SK-N-MC (cell line): ENCODE results near the gene OSGEPL1.
"Not testable (repeated sequence)": the region's sequence is repeated elsewhere in the genome, so short reads cannot be mapped to it uniquely, and the experiment has no call there.

ENCODE experiments used
- DNase-seq: peaks from one replicate; pipeline ENCODE4 v3.0.0-alpha.2; 2011; ENCODE audit warnings: low read depth, low spot score
- H3K27ac ChIP-seq: fragments of 200-600 bp; sonication (generic); 2 replicates; pipeline ENCODE4 v1.5.1; 2016; ENCODE audit warnings: mixed run types
- H3K36me3 ChIP-seq: fragments of 200-600 bp; sonication (generic); 2 replicates; pipeline ENCODE4 v1.6.1; 2017; ENCODE audit warnings: antibody characterized with exemption, low read length, mixed read lengths; ENCODE audit not compliant: insufficient read depth
- H3K4me3 ChIP-seq: fragments of 200-600 bp; sonication (generic); 2 replicates; pipeline ENCODE4 v1.5.1; 2016
- H3K9ac ChIP-seq: fragments of 200-600 bp; sonication (generic); 2 replicates; pipeline ENCODE4 v1.8.0; 2017; ENCODE audit warnings: mixed run types, mixed read lengths; ENCODE audit not compliant: insufficient read length
- H3K9me3 ChIP-seq: fragments of 200-600 bp; sonication (generic); 2 replicates; pipeline ENCODE4 v1.6.1; 2017; ENCODE audit warnings: low read depth, mild to moderate bottlenecking, antibody characterized with exemption, low read length, moderate library complexity, mixed read lengths
- EZH2 ChIP-seq: fragments of 200-600 bp; sonication (generic); IDR thresholded peaks from one replicate; pipeline ENCODE4 v1.6.1; 2017; ENCODE audit warnings: antibody characterized with exemption
- FOXP2 ChIP-seq: optimal IDR thresholded peaks from 2 replicates; pipeline ENCODE3; 2011; ENCODE audit warnings: mild to moderate bottlenecking, moderate library complexity; ENCODE audit not compliant: insufficient read depth; ENCODE audit errors: extremely low read length, control extremely low read depth
- POLR2AphosphoS5 ChIP-seq: IDR thresholded peaks from 2 replicates; pipeline ENCODE4 v1.6.1; 2012; ENCODE audit warnings: mild to moderate bottlenecking, low read depth, low read length, borderline replicate concordance

OSGEPL1 gene

GRCh38 chr2:189762229-189762550 lies 402 bp downstream of the OSGEPL1 start:
- Histone ChIP-seq H3K9me3 (no peaks in the 10 kb centered on the region), H3K9ac (peak overlapping the region; percentile 98), H3K27ac (peak overlapping the region; percentile 96), H3K36me3 (peaks cover 12% of the 10 kb centered on the region), H3K4me3 (peak overlapping the region; percentile 98)
- DNase-seq: no peak
- no peak for TF ChIP-seq FOXP2
- no peak for TF ChIP-seq EZH2
- TF ChIP-seq POLR2AphosphoS5: no peak

- DNase-seq, H3K4me3 ChIP-seq, H3K9me3 ChIP-seq, H3K9ac ChIP-seq, H3K36me3 ChIP-seq, H3K27ac ChIP-seq: not testable (repeated sequence)
These were observed 2.4 kb downstream of the OSGEPL1 start for GRCh38 chr2:189760154-189760553.

- Histone ChIP-seq H3K9ac (peak overlapping the region; percentile 21), H3K27ac (no peak overlapping the region), H3K9me3 (no peaks in the 10 kb centered on the region), H3K36me3 (peaks cover 34% of the 10 kb centered on the region), H3K4me3 (no peak overlapping the region)
- TF ChIP-seq POLR2AphosphoS5 (no peak), EZH2 (no peak), FOXP2 (no peak)
- no peak for DNase-seq
These were observed 6.2 kb downstream of the OSGEPL1 start for GRCh38 chr2:189756311-189756952.

- no peak overlapping the region for H3K4me3 ChIP-seq
- TF ChIP-seq POLR2AphosphoS5: no peak
- TF ChIP-seq FOXP2: no peak
- no peak for TF ChIP-seq EZH2
- DNase-seq: no peak
- H3K9ac ChIP-seq: no peak overlapping the region
- no peaks in the 10 kb centered on the region for H3K9me3 ChIP-seq
- no peak overlapping the region for H3K27ac ChIP-seq
- H3K36me3 ChIP-seq: peaks cover 67% of the 10 kb centered on the region
These were observed 11.4 kb downstream of the OSGEPL1 start for GRCh38 chr2:189751080-189751658.

- Histone ChIP-seq H3K9ac (no peak overlapping the region), H3K4me3 (no peak overlapping the region), H3K36me3 (no peaks in the 10 kb centered on the region), H3K9me3 (no peaks in the 10 kb centered on the region), H3K27ac (no peak overlapping the region)
- no peak for TF ChIP-seq EZH2
- TF ChIP-seq POLR2AphosphoS5: no peak
- TF ChIP-seq FOXP2: no peak
- no peak for DNase-seq
These were observed 33.2 kb downstream of the OSGEPL1 start for GRCh38 chr2:189729430-189729829.

GRCh38 chr2:189726849-189727248 lies 35.7 kb downstream of the OSGEPL1 start:
- TF ChIP-seq EZH2 (no peak), FOXP2 (no peak), POLR2AphosphoS5 (no peak)
- Histone ChIP-seq H3K36me3 (no peaks in the 10 kb centered on the region), H3K27ac (no peak overlapping the region), H3K9me3 (no peaks in the 10 kb centered on the region), H3K9ac (no peak overlapping the region), H3K4me3 (no peak overlapping the region)
- no peak for DNase-seq

- H3K36me3 ChIP-seq: no peaks in the 10 kb centered on the region
These were observed 36.3 kb downstream of the OSGEPL1 start for GRCh38 chr2:189726271-189726670.

GRCh38 chr2:189723192-189723591 lies 39.4 kb downstream of the OSGEPL1 start:
- TF ChIP-seq EZH2: no peak
- TF ChIP-seq FOXP2: no peak
- TF ChIP-seq POLR2AphosphoS5: no peak
- DNase-seq: no peak
- Histone ChIP-seq H3K4me3 (no peak overlapping the region), H3K27ac (no peak overlapping the region), H3K36me3 (no peaks in the 10 kb centered on the region), H3K9me3 (no peaks in the 10 kb centered on the region), H3K9ac (no peak overlapping the region)

More at GRCh38 chr2:189726271-189726670, 36.3 kb downstream of the OSGEPL1 start:
- no peak overlapping the region for H3K9ac ChIP-seq
- TF ChIP-seq FOXP2 (no peak), EZH2 (no peak)
- no peaks in the 10 kb centered on the region for H3K9me3 ChIP-seq
- H3K27ac ChIP-seq: no peak overlapping the region
- no peak for DNase-seq
- H3K4me3 ChIP-seq: no peak overlapping the region

GRCh38 chr2:189719571-189719970 lies 43.0 kb downstream of the OSGEPL1 start:
- H3K36me3 ChIP-seq: no peaks in the 10 kb centered on the region
- H3K27ac ChIP-seq: no peak overlapping the region
- no peak for DNase-seq
- H3K9me3 ChIP-seq: no peaks in the 10 kb centered on the region
- TF ChIP-seq POLR2AphosphoS5: no peak
- no peak for TF ChIP-seq EZH2
- TF ChIP-seq FOXP2: no peak
- no peak overlapping the region for H3K4me3 ChIP-seq
- H3K9ac ChIP-seq: no peak overlapping the region

- H3K4me3 ChIP-seq, H3K9me3 ChIP-seq, H3K9ac ChIP-seq, DNase-seq, H3K27ac ChIP-seq, H3K36me3 ChIP-seq: not testable (repeated sequence)
These were observed 45.0 kb downstream of the OSGEPL1 start for GRCh38 chr2:189717593-189717992.
